GM18951 (cell line): ENCODE results near the gene MYBBP1A.

Source experiments
- POLR2A ChIP-seq: IDR thresholded peaks from 4 replicates; pipeline ENCODE4 v1.6.1; 2011; ENCODE audit warnings: mild to moderate bottlenecking; ENCODE audit not compliant: insufficient read length, insufficient read depth; ENCODE audit errors: extremely low read depth
- in situ Hi-C: fragments of 300-500 bp; cut with MboI; formaldehyde crosslinking; loops from one replicate; pipeline ENCODE4 v1.12.0; 2022; ENCODE audit warnings: low sequenced_read_pairs, mixed read lengths, inconsistent platforms; ENCODE audit not compliant: unreplicated experiment

Gene MYBBP1A

DNA sequence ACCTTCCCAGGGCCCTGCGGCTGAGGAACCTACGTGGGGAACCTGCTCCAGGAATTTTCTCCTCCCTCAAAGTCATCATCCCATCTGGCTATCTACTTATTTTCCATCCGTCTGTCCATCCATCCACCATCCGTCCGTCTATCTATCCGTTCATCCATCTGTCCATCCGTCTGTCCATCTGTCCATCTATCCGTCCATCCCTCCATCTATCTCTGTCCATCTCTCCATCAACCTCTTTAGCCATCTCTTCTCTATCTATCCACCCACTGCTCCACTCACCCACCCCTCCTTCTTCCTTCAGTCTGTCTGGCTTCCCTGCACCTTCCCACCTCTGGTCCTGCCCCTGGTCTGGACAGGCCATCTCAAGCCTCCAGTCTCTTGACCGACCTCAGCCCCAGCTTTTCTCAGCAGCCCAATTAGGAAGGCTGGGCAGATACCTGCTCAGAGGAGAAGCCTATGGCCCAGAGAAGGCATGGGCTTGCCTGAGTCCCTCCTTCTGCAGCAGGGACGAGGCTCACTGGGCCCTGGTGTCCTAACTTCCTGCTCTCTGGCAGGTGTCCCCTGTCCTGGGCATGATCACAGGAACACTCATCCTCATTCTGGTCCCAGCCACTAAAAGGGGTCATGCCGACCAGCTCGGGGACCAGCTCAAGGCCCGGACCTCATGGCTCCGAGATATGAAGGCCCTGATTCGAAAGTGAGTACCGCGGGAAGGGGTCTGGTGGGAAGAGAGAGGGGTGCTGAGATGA is 23.0 kb downstream of the MYBBP1A start:
- in situ Hi-C loops, result no loop called here
- TF ChIP-seq POLR2A, result no peak

DNA sequence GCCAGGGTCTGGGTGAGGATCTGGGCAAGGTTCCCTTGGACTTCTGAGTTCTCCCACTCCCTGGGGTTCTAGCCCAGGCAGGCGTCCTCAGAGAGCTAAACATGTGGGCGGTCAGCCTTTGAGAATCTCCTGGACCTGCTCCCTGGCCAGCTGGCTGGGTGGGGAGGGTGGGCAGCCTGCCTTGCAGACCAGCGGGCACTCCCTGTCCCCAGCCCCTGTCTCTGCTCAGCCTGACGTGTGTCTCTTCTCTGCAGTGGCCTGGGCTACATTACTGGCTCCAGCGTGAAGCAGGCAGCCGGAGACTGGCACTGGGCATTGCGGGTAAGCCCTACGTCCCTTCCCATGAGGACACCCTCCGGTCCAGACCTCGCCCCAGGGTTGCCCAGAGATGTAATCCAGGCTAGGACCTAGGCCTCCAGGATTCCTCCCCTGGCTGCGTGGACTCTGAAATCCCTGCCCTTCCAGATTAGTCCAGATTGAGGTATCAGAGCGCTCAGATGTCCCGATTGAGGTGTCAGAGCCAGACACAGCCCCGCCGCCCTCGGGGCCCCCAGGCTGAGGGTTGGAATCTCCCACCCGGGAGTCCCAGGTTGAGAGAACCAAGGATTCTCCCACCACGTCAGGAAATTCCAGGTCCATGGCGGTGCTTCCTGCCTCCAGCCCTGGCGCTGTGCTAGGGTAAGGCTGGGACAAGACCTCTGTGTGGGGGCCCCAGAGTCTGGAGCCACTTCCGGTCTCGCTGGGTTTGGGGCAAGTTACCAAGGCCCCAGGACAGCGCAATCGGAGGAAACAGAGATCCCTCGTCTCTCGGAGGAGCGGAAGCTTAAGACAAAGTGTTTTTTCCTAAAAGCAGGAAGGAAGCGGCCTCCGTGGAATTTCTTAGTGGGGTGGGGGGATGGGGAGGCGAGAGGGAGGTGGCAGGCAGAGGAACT is 24.1 kb downstream of the MYBBP1A start:
- in situ Hi-C loops, result no loop called here
- TF ChIP-seq POLR2A, result no peak

DNA sequence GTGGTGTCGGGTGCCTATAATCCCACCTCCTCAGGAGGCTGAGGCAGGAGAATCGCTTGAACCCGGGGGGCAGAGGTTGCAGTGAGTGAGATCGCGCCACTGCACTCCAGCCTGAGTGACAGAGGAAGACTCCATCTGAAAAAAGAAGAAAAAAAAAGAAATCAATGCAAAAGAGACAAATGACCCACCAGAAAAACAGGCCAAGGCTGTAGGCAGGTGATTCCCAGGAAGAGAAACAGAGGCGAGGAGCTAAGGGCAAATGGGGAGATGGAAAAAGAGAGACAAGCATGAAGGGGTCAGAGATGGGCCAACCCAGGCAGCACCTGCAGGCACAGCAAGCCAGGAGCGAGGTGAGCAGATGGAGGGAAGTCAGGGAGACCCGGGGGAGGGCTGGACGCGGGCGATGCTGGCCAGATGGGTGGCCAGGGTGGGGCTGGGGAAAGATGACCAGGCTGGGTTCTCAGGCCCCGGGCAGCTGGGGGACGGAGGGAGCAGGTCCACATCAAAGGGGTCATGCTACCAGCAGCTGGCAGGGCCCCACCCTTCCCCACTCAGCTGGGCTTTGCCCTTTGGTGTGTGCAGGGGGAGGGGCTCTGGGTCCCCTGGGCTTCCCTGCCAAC is 25.5 kb downstream of the MYBBP1A start:
- TF ChIP-seq POLR2A, result no peak
- in situ Hi-C loops, result no loop called here

GRCh38 chr17:4527566-4528125 is 27.5 kb downstream of the MYBBP1A start:
- in situ Hi-C loops, result no loop called here
- no peak for TF ChIP-seq POLR2A

- no peak for TF ChIP-seq POLR2A
Observed at GRCh38 chr17:4527134-4527533, 28.1 kb downstream of the MYBBP1A start.

DNA sequence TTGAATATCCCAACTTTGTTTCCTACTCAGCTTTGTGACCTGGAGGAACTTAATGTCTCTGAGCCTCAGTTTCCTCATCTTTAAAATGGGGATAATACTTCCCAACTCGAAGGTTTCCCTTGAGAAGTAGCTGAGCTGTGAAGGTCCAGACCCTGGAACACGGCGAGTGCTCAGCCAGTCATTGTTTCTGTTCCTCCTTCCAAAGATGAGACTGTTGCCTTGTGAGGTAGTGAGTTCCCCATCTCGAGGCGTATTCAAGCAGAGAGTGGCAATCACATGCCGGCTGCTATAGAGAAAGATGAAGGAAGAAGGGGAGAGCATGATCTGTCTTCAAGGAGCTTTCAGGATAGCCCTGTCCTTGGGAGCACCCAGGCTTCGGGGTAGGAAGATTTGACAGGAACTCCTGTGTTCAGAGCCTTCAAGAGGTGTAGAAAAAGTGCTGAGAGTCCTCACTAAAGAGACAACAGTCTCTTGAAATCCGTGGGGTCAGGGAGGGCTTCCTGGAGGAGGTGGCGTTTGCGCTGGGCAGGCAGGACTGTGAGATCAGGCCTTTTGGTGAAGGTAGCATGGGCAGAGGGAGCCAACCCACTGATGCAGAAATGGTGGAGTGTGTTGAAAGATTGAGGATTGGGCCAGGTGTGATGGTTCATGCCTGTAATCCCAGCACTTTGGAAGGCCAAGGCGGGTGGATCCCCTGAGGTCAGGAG is 29.3 kb downstream of the MYBBP1A start:
- in situ Hi-C loops, result no loop called here

More at GRCh38 chr17:4527134-4527533, 28.1 kb downstream of the MYBBP1A start:
- in situ Hi-C loops, result no loop called here

DNA sequence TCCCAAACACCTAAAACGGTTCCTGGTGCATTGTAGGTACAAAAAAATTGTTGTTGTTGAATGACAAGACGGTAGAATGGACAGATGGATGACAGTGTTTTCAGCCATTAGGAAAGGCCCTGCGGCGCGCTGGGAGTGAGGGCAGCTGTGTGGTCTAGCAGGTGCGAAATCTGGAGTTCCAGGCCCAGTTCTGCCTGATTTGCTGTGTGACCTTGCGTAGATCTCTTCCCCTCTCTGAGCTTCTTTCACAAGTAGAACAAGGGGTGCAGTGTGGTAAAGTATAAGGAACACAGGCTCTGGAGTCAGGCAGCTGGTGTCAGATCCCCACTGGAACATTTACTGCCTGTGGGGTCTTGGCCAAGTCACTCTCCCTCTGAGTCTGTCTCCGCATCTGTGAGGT is 31.2 kb downstream of the MYBBP1A start:
- in situ Hi-C loops, result no loop called here
- TF ChIP-seq POLR2A, result no peak

More for the DNA sequence above, 29.3 kb downstream of the MYBBP1A start:
- no peak for TF ChIP-seq POLR2A

DNA sequence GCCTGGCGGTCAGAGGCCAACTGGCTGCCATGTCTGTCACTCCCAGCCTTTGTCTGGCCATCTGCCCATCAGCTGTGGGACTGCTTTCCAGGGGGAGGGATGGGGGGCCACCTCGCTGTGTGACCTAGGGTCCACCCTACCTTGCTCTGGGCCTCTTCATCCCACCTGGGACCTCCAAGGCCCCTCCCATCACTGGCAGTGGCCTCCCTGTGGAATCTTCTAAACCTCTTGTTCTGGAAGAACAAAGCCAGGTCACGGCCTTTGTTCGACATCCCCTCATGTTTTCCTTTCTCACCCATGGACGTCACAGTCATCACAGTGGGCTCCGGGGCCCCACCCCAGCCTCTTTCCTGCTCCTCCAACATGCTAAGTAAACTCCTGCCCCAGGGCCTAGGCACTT is 32.5 kb downstream of the MYBBP1A start:
- in situ Hi-C loops, result no loop called here
- TF ChIP-seq POLR2A, result no peak

DNA sequence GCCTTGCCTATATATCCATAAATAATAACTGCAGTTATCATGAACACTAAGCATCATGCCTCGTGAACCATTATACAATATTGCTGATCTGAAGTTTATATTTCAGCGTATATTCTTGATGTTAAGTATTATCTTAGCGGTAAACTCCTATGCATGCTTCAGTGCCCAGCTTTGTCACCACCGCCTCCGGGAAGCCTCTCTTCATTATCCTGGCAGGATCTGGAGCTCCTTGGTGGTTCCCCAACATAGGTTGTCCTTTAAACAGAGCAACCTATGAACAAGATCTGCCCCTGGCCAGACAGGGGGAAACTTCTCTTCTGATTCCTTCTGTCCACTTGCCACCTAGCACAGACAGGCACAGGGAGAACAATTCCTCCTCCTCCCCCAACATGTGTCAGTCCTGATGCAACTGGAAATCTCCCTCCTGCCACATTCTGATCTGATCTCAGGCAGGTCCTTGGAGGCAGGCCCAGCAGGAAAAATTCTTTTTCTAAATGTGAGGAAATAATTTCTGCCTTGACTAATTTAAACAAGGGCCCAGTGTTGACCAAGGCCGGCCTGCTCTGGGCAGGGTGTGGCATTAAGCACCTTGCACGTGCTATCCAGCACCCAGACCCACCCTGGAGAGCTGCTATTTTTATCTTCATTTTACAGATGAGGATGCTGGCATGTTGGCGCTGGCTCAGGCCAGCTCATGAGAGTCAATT is 34.1 kb downstream of the MYBBP1A start:
- in situ Hi-C loops, result no loop called here
- TF ChIP-seq POLR2A, result no peak

- in situ Hi-C loops, result no loop called here
Observed at GRCh38 chr17:4520060-4520893, 34.9 kb downstream of the MYBBP1A start.

GRCh38 chr17:4519361-4519788 is 35.8 kb downstream of the MYBBP1A start:
- in situ Hi-C loops, result no loop called here

More at GRCh38 chr17:4520060-4520893, 34.9 kb downstream of the MYBBP1A start:
- no peak for TF ChIP-seq POLR2A

More at GRCh38 chr17:4519361-4519788, 35.8 kb downstream of the MYBBP1A start:
- no peak for TF ChIP-seq POLR2A
